ENCODE results near the gene TMEM243. TPM values are rescaled to one million over a fixed set of nuclear protein-coding genes. Genes with fewer than 3 reads are reported as not detected.
A peak's percentile ranks its signal among the peaks of the same experiment; 100 is the strongest.

Gene TMEM243
- total and polyA plus RNA-seq, 2 experiments from 2014 or later = 13.9 to 38.0 TPM

- Histone ChIP-seq H3K27ac (peak overlapping the region; percentile 44), H3K9me3 (ENCODE audit: low read depth) (no peaks in the 10 kb centered on the region), H3K27me3 (no peaks in the 10 kb centered on the region), H3K4me1 (ENCODE audit: low read depth) (no peaks in the 10 kb centered on the region), H3K4me3 (no peak overlapping the region), H3K36me3 (peaks cover 35% of the 10 kb centered on the region)
- no peak for TF ChIP-seq CTCF (IDR thresholded peaks at IDR 0.05; ENCODE audit: low read depth, low read length)
- DNase-seq (ENCODE audit: low read depth in 1 of 2, low spot score in 1 of 2) = no peak
These were observed 19.7 kb downstream of the TMEM243 start for GRCh38 chr7:87199700-87200450.

GRCh38 chr7:87199241-87199640 is 20.3 kb downstream of the TMEM243 start:
- H3K27me3 ChIP-seq = no peaks in the 10 kb centered on the region
- H3K4me3 ChIP-seq = no peak overlapping the region
- no peak for DNase-seq (ENCODE audit: low read depth in 1 of 2, low spot score in 1 of 2)
- TF ChIP-seq CTCF (IDR thresholded peaks at IDR 0.05; ENCODE audit: low read depth, low read length) = no peak
- H3K4me1 ChIP-seq (ENCODE audit: low read depth) = no peaks in the 10 kb centered on the region
- peaks cover 41% of the 10 kb centered on the region for H3K36me3 ChIP-seq
- no peaks in the 10 kb centered on the region for H3K9me3 ChIP-seq (ENCODE audit: low read depth)
- H3K27ac ChIP-seq = peak overlapping the region; percentile 44

GRCh38 chr7:87193912-87194311 is 25.6 kb downstream of the TMEM243 start:
- no peak overlapping the region for H3K4me3 ChIP-seq

GRCh38 chr7:87192784-87193487 is 26.6 kb downstream of the TMEM243 start:
- Histone ChIP-seq H3K27ac (peak overlapping the region; percentile 58), H3K27me3 (no peaks in the 10 kb centered on the region), H3K4me3 (no peak overlapping the region), H3K4me1 (ENCODE audit: low read depth) (no peaks in the 10 kb centered on the region), H3K36me3 (peaks cover 94% of the 10 kb centered on the region), H3K9me3 (ENCODE audit: low read depth) (no peaks in the 10 kb centered on the region)
- no peak for TF ChIP-seq CTCF (IDR thresholded peaks at IDR 0.05; ENCODE audit: low read depth, low read length)
- no peak for DNase-seq (ENCODE audit: low read depth in 1 of 2, low spot score in 1 of 2)

More at GRCh38 chr7:87193912-87194311, 25.6 kb downstream of the TMEM243 start:
- Histone ChIP-seq H3K27ac (peak overlapping the region; percentile 1), H3K27me3 (no peaks in the 10 kb centered on the region), H3K4me1 (ENCODE audit: low read depth) (no peaks in the 10 kb centered on the region), H3K9me3 (ENCODE audit: low read depth) (no peaks in the 10 kb centered on the region), H3K36me3 (peaks cover 93% of the 10 kb centered on the region)
- DNase-seq (ENCODE audit: low read depth in 1 of 2, low spot score in 1 of 2) = no peak
- no peak for TF ChIP-seq CTCF (IDR thresholded peaks at IDR 0.05; ENCODE audit: low read depth, low read length)

GRCh38 chr7:87190783-87191182 is 28.7 kb downstream of the TMEM243 start:
- TF ChIP-seq CTCF (IDR thresholded peaks at IDR 0.05; ENCODE audit: low read depth, low read length) = no peak
- H3K27me3 ChIP-seq = no peaks in the 10 kb centered on the region
- DNase-seq (ENCODE audit: low read depth in 1 of 2, low spot score in 1 of 2) = no peak
- no peak overlapping the region for H3K27ac ChIP-seq
- H3K9me3 ChIP-seq (ENCODE audit: low read depth) = no peaks in the 10 kb centered on the region
- H3K36me3 ChIP-seq = peaks cover 97% of the 10 kb centered on the region
- no peaks in the 10 kb centered on the region for H3K4me1 ChIP-seq (ENCODE audit: low read depth)
- H3K4me3 ChIP-seq = no peak overlapping the region
